Fibroblast of the aortic adventitia (primary cell): ENCODE data around the gene ST6GALNAC3. TPM values are rescaled to one million over a fixed set of nuclear protein-coding genes. Genes with fewer than 3 reads are reported as not detected.

Source experiments
- DNase-seq: peaks from one replicate; pipeline ENCODE4 v3.0.0-alpha.2; 2010; ENCODE audit warnings: low read depth
- H3K4me3 ChIP-seq: 2 replicates; pipeline ENCODE4 v1.5.1; 2011; ENCODE audit warnings: low read depth, mild to moderate bottlenecking, control low read depth, low read length, moderate library complexity
- CTCF ChIP-seq: IDR thresholded peaks from 2 replicates; pipeline ENCODE4 v1.5.1; 2011; ENCODE audit warnings: mild to moderate bottlenecking, low read length, control low read depth, inconsistent platforms; ENCODE audit not compliant: insufficient read depth
- total RNA-seq: library from RNA; depleted of rRNA; stranded (reverse); fragments of >200 nt; gene quantifications from 2 replicates; pipeline ENCODE4 v1.2.3, GENCODE V29; 2012; ENCODE audit warnings: low replicate concordance

Gene ST6GALNAC3
- total RNA-seq, 1 donor, result 3.1 TPM

- DNase-seq, result no peak
- TF ChIP-seq CTCF, result no peak
- no peak overlapping the region for H3K4me3 ChIP-seq
These were observed 116.3 kb downstream of the ST6GALNAC3 start for GRCh38 chr1:76190749-76191424.

- no peak overlapping the region for H3K4me3 ChIP-seq
- no peak for TF ChIP-seq CTCF
- no peak for DNase-seq
These were observed 117.0 kb downstream of the ST6GALNAC3 start for GRCh38 chr1:76191561-76191960.

GRCh38 chr1:76198452-76198851, 123.9 kb downstream of the ST6GALNAC3 start:
- no peak for TF ChIP-seq CTCF
- H3K4me3 ChIP-seq, result no peak overlapping the region
- no peak for DNase-seq

- no peak overlapping the region for H3K4me3 ChIP-seq
- no peak for DNase-seq
- no peak for TF ChIP-seq CTCF
These were observed 128.1 kb downstream of the ST6GALNAC3 start for GRCh38 chr1:76202670-76203069.

GRCh38 chr1:76203127-76203526, 128.6 kb downstream of the ST6GALNAC3 start:
- no peak for TF ChIP-seq CTCF
- no peak for DNase-seq
- H3K4me3 ChIP-seq, result no peak overlapping the region

GRCh38 chr1:76209238-76209637, 134.7 kb downstream of the ST6GALNAC3 start:
- no peak overlapping the region for H3K4me3 ChIP-seq
- TF ChIP-seq CTCF, result no peak
- no peak for DNase-seq

GRCh38 chr1:76209648-76210047, 135.1 kb downstream of the ST6GALNAC3 start:
- DNase-seq, result no peak
- no peak for TF ChIP-seq CTCF
- H3K4me3 ChIP-seq, result no peak overlapping the region
